HG02798 (cell line): ENCODE measurements around the gene ARHGAP9.
"Not testable (repeated sequence)": the region's sequence is repeated elsewhere in the genome, so short reads cannot be mapped to it uniquely, and the experiment has no call there.

Experiments
- ATAC-seq: cut with Tn5 transposase; IDR thresholded peaks from one replicate; pipeline ENCODE4 v1.9.1; 2021; ENCODE audit warnings: mild to moderate bottlenecking; ENCODE audit not compliant: unreplicated experiment, poor library complexity

The ARHGAP9 gene

DNA sequence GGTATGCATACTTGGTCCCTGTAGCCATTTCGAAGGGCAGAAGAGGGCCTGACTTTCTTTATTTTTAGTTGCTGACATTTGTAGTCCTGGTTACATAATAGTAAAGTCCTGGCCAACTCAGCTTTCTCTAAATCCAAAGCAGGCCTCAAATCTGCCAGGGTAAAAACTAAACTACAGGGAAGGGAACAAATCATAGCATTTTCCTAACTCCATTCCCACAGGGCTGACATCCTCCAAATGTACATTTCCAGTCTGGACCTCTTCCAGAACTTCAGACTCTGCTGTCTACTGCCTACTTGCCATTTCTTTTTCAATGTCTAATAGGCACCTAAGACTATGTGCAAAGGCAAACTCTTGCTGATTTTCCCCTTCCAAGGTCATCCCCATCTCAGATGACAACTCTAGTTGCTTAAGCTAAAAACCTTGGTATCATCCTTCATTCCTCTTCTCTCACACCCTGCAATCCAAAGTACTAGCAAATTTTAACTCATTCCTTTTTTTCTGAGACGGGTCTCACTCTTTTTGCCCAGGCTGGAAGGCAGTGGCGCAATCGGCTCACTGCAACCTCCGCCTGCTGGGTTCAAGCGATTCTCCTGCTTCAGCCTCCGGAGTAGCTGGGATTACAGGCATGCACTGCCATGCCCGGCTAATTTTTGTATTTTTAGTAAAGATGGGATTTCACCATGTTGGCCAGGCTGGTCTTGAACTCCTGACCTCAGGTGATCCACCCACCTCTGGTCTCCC lies 38.7 kb upstream of the ARHGAP9 start:
- ATAC-seq = no peak

DNA sequence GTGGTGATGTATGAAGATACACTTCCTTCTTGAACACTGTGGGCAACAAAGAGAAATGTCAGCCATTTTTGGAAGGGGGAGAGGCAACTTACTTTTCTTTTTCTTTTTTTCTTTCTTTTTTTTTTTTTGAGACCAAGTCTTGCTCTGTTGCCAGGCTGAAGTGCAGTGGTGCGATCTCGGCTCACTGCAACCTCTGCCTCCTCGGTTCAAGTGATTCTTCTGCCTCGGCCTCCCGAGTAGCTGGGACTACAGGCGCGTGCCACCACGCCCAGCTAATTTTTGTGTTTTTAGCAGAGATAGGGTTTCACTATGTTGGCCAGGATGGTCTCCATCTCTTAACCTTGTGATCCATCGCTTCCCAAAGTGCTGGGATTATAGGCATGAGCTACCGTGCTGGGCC lies 38.1 kb upstream of the ARHGAP9 start:
- ATAC-seq = not testable (repeated sequence)

DNA sequence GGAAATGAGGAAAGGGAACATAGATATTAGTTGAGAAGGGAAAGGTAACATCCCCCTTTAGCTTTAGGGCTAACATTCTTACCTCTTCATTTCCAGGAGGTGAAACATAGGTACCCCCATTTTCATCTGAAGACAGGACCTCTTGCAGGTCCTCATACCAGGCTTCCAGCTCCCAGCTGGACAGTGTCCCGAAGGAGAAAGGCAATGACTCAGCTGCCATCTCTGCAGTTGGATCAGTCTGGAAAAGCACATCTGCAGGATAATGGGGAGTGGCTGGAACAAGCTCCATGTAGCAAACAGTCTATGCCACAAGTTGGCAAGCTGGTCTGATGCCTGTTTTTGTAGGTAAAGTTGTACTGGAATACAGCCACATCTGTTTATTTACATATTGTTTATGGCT lies 37.5 kb upstream of the ARHGAP9 start:
- no peak for ATAC-seq

DNA sequence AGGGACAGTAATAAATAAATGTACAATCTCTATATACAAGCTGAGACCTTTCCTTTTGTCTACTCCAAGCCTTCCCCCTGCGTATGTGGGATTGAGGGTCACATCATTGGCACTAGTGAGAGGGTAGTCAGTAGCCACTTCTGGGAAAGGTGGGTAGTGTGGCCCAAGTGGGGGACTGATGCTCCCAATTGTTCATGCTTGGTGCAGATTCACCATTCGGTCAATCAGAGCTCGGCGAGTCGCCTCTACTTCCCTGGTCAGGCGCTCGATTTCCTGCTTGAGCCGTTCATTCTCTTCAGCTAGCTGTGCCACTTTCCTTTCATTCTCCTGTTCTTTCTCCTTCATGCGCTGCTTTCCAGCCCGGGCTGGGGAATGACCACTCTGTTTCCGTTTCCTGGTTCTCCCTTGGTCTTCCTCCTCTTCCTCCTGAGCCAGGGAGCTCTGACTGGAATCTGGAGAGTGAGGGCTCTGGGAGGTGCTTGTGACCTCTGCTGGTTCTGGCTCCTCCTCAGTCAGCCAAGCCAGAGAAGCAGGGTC lies 37.0 kb upstream of the ARHGAP9 start:
- ATAC-seq = no peak

DNA sequence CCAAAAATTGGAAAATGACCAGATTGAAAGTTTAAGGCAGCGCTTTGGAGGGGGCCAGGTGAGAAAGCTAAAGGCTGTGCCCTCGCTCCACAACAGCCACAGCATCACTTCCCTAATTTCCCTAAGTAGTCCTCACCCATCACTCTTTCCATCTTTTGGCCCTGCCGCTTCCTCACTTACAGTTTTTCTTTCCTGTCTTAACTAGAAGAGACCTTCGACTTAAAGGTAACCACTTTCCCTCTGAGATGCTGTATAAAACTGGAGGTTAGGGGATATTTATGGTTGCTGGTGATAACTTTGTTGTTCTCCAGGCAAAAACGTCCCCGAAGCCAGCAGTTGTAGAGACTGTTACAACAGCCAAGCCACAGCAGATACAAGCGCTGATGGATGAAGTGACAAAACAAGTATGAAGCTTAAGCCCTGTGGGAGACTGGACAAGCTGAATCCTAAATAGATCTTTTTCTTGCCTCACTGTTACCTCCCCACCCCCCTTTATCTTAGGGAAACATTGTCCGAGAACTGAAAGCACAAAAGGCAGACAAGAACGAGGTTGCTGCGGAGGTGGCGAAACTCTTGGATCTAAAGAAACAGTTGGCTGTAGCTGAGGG lies 36.4 kb upstream of the ARHGAP9 start:
- no peak for ATAC-seq

DNA sequence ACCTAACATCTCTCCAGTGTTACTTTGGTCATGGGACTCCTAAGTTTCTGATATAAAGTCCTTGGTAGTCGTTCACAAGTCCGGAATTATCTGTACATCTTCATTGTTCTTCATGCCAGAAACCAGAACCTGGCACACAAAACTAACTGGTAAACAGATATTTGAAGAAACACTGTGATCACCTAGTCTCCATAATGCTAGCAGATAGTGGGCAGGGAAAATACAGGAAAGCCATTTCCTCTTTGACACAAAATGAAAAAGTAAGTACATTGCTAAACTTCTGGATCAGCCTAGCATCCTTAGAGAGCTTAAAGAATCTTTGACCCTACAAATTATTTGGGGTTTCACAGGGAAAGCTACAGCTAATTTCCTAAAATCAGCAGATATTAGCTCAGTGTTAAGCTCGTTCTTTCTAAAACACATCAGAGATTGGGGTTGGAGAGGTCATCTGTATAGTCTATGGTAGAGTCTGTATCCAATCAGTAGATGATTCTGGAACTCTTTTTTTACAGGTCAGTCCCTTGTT lies 35.8 kb upstream of the ARHGAP9 start:
- no peak for ATAC-seq

DNA sequence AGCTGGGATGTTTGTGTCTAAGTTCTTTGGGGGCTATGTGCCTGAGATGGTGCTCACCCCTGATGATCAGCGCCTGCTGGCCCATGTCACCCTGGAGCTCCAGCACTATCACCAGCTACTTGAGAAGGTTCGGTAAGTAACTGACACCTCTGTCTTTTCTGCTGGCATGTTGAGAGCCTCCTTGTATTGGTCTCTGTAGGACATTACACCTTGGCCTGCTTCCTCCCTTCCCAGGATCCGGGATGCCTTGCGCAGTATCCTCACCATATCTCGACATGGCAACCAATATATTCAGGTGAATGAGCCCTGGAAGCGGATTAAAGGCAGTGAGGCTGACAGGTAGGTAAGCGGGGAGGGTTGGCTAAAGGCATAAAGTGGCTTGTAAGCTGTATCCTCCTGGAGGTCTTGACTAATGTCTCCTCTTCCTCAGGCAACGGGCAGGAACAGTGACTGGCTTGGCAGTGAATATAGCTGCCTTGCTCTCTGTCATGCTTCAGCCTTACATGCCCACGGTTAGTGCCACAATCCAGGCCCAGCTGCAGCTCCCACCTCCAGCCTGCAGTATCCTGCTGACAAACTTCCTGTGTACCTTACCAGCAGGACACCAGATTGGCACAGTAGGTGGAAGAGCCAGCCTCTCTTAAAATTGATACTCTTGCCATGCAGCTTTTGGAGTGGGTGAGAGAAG lies 35.2 kb upstream of the ARHGAP9 start:
- ATAC-seq = no peak

DNA sequence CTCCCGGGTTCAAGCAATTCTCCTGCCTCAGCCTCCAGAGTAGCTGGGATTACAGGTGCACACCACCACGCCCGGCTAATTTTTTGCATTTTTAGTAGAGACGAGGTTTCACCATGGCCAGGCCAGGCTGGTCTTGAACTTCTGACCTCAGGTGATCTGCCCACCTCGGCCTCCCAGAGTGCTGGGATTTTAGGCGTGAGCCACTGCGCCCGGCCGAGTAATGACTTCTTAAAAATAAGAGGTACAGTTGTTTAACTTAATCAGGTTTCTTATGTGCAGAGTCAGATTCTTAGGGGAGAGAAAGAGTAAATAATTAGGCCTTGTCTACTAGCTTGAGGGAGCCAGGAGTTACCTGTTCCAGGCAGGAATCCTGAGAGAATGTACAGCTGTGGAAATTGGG lies 34.6 kb upstream of the ARHGAP9 start:
- not testable (repeated sequence) for ATAC-seq

DNA sequence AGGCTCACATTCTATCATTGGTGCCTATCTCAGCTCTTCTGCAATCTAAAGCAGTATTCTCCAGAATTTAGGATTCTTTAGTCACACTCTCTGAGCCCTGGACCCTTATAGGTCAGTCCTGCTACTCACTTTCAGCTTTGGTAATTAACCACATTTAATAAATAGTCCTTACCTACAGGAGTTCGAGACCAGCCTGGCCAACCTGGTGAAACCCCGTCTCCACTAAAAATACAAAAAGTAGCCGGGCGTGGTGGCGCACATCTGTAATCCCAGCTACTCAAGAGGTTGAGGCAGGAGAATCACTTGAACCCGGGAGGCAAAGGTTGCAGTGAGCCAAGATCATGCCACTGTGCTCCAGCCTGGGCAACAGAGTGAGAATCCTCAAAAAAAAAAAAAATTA lies 34.0 kb upstream of the ARHGAP9 start:
- ATAC-seq = not testable (repeated sequence)

DNA sequence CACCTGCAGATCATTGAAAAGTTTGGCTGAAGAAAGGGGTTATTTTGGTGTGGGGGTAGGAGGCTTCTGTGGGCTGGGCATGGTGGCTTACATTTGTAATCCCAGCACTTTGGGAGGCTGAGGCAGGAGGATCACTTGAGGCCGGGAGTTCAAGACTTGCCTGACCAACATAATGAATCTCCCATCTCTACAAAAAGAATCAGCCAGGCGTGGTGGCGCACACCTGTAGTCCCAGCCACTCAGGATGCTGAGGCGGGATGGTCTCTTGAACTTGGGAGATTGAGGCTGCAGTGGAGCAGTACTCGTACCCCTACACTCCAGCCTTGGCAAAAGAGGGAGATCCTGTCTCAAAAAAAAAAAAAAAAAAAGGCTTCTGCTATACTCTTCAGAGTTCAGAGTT lies 33.6 kb upstream of the ARHGAP9 start:
- no peak for ATAC-seq

DNA sequence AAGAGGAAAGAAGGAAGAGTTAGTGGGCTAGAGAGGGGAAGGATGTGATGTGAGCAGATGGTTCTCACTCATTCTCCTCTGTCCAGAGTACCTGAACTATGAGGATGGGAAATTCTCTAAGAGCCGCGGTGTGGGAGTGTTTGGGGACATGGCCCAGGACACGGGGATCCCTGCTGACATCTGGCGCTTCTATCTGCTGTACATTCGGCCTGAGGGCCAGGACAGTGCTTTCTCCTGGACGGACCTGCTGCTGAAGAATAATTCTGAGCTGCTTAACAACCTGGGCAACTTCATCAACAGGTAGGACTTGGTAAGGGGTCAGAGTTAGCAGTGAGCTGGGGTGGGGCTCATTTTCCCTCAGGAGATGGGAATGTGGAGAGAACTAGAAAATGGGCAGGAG lies 33.0 kb upstream of the ARHGAP9 start:
- no peak for ATAC-seq

DNA sequence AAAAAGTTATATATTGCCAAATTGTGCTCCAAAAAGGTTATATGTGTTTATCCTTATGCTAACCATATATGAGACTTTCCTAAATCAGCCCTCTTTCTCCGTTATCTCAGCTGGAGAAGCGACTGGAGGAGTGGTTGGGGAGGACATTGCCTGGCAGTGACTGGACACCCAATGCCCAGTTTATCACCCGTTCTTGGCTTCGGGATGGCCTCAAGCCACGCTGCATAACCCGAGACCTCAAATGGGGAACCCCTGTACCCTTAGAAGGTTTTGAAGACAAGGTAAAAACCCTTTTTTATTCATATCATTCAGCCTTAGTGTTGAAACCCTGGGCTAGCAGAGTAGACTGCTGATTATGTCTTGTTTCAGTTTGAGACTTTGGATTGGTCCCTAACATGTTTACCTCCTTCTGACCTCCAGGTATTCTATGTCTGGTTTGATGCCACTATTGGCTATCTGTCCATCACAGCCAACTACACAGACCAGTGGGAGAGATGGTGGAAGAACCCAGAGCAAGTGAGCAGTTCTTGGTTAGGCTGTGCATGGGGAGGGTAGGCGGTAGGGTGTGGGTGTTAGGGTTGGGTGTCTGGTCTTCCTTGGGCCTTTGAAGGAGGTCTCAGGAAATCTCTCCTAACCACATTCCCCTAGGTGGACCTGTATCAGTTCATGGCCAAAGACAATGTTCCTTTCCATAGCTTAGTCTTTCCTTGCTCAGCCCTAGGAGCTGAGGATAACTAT lies 32.1 kb upstream of the ARHGAP9 start:
- ATAC-seq = no peak

DNA sequence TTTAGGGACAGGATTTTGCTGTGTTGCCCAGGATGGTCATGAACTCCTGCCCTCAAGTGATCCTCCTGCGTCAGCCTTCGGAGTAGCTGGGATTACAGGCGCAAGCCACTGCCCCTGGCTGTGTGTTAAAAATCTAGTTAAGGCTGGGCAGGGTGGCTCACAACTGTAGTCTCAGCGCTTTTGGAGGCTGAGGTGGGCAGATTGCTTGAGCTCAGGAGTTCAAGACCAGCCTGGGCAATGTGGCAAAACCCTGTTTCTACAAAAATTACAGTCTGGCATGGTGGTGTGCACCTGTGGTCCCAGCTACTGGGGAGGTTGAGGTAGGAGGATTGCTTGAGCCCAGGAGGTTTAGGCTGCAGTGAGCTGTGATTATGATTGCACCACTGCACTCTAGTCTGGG lies 31.5 kb upstream of the ARHGAP9 start:
- ATAC-seq = no peak

DNA sequence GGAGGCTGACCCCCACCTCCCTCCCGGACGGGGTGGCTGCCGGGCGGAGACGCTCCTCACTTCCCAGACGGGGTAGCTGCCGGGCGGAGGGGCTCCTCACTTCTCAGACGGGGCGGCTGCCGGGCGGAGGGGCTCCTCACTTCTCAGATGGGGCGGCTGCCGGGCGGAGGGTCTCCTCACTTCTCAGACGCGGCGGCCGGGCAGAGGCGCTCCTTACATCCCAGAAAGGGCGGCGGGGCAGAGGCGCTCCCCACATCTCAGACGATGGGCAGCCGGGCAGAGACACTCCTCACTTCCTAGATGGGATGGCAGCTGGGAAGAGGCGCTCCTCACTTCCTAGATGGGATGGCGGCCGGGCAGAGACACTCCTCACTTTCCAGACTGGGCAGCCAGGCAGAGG lies 28.1 kb upstream of the ARHGAP9 start:
- ATAC-seq = not testable (repeated sequence)

DNA sequence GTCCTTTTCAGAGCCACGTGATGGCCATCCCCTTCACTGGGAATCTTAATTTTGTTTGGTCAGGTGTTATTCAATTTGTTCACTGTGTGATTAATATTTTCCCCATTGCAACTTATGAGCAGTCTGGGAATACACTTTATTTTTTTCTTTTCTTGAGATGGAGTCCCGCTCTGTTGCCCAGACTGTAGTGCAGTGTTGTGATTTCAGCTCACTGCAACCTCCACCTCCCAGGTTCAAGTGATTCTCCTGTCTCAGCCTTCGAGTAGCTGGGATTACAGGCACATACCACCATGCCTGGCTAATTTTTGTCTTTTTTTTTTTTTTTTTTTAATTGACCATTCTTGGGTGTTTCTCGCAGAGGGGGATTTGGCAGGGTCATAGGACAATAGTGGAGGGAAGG lies 26.9 kb upstream of the ARHGAP9 start:
- not testable (repeated sequence) for ATAC-seq

DNA sequence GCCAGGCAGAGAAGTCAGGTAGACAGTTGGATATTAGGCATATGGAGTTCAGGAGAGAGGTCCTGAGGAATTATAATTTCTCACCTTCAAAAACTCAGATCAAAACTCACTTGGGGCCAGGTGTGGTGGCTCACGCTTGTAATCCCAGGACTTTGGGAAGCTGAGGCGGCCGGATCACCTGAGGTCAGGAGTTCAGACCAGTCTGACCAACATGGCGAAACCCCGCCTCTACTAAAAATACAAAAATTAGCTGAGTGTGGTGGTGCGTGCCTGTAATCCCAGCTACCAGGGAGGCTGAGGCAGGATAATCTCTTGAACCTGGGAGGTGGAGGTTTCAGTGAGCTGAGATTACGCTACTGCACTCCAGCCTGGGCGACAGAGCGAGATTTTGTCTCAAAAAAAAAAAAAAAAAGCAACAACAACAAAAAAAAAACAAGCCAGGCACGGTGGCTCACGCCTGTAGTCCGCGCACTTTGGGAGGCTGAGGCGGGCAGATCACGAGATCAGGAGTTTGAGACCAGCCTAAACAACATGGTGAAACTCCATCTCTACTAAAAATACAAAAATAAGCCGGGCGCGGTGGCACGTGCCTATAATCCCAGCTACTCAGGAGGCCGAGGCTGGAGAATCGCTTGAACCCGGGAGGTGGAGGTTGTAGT lies 22.8 kb upstream of the ARHGAP9 start:
- ATAC-seq = not testable (repeated sequence)

DNA sequence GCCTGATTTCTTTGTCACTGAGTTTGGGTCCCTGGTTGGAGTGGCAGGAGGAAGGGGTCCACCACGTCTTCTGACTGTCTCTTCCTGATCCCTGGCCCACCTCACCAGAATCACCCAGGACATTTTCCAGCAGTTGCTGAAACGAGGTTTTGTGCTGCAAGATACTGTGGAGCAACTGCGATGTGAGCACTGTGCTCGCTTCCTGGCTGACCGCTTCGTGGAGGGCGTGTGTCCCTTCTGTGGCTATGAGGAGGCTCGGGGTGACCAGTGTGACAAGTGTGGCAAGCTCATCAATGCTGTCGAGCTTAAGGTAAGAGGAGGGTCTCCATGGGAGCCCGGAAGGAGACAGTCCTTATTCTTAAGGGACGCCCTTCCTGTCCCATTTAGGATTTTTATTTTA lies 20.5 kb upstream of the ARHGAP9 start:
- ATAC-seq = no peak

DNA sequence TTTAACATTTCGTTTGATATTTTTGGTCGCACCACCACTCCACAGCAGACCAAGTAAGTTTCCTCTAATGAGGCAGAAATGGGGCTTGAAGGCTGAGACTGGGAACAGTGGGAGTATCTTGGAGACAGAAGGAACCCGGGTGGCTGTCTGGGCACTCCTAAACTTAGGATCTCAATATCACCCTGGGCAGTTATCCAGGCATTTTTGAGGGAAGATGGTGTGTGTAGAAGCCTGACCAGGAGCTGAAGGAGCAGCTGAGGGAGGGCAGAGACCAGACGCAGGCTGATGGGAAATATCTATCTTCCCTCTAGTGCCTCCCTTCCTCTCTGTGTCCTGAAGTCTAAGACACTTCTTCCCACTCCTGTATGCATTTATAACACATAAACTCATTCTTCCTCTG lies 18.9 kb upstream of the ARHGAP9 start:
- no peak for ATAC-seq

DNA sequence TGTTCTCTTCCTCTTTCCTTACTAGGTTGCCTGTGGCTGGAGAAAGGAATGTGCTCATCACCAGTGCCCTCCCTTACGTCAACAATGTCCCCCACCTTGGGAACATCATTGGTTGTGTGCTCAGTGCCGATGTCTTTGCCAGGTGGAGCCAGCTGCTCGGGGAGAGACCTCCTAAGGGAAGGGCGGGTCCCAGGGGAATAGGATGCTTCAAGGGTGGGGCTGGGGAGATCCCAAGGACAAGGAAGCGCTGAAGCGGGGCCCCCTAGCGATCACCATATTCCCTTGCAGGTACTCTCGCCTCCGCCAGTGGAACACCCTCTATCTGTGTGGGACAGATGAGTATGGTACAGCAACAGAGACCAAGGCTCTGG lies 18.5 kb upstream of the ARHGAP9 start:
- ATAC-seq = no peak
